HuH-7 (cell line): ENCODE measurements around the gene STEAP3.

Experiments used
- DNase-seq: peaks from one replicate; pipeline ENCODE4 v3.0.0; 2011; ENCODE audit warnings: low spot score

Gene STEAP3

GRCh38 chr2:119248311-119248710 is 24.7 kb downstream of the STEAP3 start:
- no peak for DNase-seq

GRCh38 chr2:119248751-119249150 is 25.1 kb downstream of the STEAP3 start:
- no peak for DNase-seq

GRCh38 chr2:119249311-119249710 is 25.7 kb downstream of the STEAP3 start:
- no peak for DNase-seq

- DNase-seq = no peak
Measured at GRCh38 chr2:119249855-119250717, 26.5 kb downstream of the STEAP3 start.

- no peak for DNase-seq
Measured at GRCh38 chr2:119250718-119251290, 27.2 kb downstream of the STEAP3 start.

GRCh38 chr2:119251652-119252051 is 28.0 kb downstream of the STEAP3 start:
- DNase-seq = no peak

- DNase-seq = no peak
Measured at GRCh38 chr2:119252186-119253113, 28.8 kb downstream of the STEAP3 start.

- no peak for DNase-seq
Measured at GRCh38 chr2:119253114-119253702, 29.6 kb downstream of the STEAP3 start.

- no peak for DNase-seq
Measured at GRCh38 chr2:119253760-119254600, 30.3 kb downstream of the STEAP3 start.

- DNase-seq = no peak
Measured at GRCh38 chr2:119254601-119255080, 31.0 kb downstream of the STEAP3 start.

- no peak for DNase-seq
Measured at GRCh38 chr2:119255760-119256581, 32.3 kb downstream of the STEAP3 start.

- DNase-seq = no peak
Measured at GRCh38 chr2:119256582-119256921, 32.9 kb downstream of the STEAP3 start.

GRCh38 chr2:119257198-119257597 is 33.6 kb downstream of the STEAP3 start:
- DNase-seq = no peak

GRCh38 chr2:119259296-119259860 is 35.7 kb downstream of the STEAP3 start:
- DNase-seq = no peak

GRCh38 chr2:119260646-119261492 is 37.2 kb downstream of the STEAP3 start:
- no peak for DNase-seq

- no peak for DNase-seq
Measured at GRCh38 chr2:119261493-119262225, 38.0 kb downstream of the STEAP3 start.

- no peak for DNase-seq
Measured at GRCh38 chr2:119263025-119263424, 39.4 kb downstream of the STEAP3 start.

GRCh38 chr2:119263656-119264055 is 40.0 kb downstream of the STEAP3 start:
- no peak for DNase-seq
